Measurements from ENCODE around the gene RIC8A. TPM values are rescaled to one million over a fixed set of nuclear protein-coding genes. Genes with fewer than 3 reads are reported as not detected.
A peak's percentile ranks its signal among the peaks of the same experiment; 100 is the strongest.

Gene RIC8A
- total RNA-seq, 4 donors from 2014 or later = 60.6 to 104 (median 77.6) TPM

DNA sequence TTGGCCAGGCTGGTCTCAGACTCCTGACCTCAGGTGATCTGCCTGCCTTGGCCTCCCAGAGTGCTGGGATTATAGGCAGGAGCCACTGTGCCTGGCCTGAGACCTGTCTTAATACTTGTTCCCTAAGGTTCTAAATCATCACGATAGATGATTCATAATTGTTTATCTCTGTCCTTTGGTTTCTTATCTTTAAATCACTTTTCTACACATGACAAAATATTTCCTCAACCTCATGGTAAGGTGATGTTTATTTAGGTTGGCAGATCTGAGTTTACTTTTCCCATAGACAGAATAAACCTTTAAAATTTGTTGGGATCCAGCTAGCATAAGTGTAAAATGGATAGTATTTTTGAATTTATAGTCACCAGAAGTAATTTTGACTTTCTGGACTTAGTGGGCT lies 32.8 kb downstream of the RIC8A start:
- DNase-seq (ENCODE audit: low spot score) (no peak), ATAC-seq (ENCODE audit: low FRiP score) (no peak)
- TF ChIP-seq, protein P1, sequence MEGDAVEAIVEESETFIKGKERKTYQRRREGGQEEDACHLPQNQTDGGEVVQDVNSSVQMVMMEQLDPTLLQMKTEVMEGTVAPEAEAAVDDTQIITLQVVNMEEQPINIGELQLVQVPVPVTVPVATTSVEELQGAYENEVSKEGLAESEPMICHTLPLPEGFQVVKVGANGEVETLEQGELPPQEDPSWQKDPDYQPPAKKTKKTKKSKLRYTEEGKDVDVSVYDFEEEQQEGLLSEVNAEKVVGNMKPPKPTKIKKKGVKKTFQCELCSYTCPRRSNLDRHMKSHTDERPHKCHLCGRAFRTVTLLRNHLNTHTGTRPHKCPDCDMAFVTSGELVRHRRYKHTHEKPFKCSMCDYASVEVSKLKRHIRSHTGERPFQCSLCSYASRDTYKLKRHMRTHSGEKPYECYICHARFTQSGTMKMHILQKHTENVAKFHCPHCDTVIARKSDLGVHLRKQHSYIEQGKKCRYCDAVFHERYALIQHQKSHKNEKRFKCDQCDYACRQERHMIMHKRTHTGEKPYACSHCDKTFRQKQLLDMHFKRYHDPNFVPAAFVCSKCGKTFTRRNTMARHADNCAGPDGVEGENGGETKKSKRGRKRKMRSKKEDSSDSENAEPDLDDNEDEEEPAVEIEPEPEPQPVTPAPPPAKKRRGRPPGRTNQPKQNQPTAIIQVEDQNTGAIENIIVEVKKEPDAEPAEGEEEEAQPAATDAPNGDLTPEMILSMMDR (IDR thresholded peaks at IDR 0.05) = no peak

DNA sequence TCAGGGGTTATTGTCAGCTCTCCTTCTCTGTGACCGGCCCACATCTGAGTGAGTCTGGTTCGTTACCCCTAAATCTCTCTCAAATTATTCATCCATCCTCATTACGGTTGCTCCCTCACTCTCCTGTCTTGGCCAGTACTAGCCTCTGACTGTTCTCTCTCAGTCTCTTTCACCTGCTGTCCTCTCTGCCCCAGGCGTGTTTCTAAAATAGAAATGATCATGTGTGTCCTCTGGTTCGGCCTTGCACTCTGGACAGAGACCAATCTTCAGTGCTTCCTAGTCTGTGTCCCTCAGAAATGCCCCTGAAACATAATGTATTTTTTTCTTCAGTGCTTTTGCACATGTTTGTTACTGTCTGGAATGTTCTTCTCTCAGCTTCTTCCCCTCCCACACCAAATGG lies 34.1 kb downstream of the RIC8A start:
- TF ChIP-seq, protein P1 (IDR thresholded peaks at IDR 0.05) = no peak
- ATAC-seq (ENCODE audit: low FRiP score) (no peak), DNase-seq (ENCODE audit: low spot score) (no peak)

DNA sequence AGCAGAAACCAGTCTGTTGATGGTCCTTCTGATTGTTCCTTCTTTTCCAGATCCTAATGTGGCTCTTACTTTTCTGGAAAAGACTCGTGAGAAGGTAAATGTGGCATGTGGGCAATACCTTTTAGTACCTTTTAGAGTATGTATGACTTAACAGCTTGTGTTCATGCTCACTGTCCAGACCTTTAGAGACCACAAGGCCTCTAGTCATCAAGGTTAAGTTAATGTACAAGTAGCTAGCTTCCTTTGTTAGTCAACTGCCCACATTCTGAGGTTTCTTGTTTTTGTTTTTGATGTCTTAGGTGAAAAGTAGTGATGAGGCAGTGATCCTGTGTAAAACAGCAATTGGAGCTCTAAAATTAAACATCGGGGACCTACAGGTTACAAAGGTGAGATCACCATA lies 36.9 kb downstream of the RIC8A start:
- TF ChIP-seq, protein P1 (IDR thresholded peaks at IDR 0.05) = no peak
- ATAC-seq (ENCODE audit: low FRiP score) (no peak), DNase-seq (ENCODE audit: low spot score) (no peak)

DNA sequence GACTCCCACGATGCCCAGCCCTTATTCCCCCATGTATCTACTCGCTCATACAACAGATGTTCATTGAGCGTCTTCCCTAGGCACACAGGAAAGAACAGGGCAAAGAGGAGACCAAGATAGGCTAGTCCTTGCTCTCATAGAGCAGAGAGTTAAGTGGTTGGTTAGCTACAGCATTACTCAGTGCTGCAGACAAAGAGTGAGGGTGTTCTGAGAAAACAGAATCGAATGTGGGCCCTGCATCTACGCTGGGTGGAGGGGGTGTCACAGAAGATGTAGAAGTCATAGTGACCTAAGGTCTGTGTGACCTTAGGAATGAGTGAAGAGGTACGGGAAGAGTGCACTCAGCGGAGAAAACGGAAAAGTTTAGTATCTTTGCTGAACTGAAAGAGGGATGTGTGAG lies 41.6 kb downstream of the RIC8A start:
- TF ChIP-seq, protein P1 (IDR thresholded peaks at IDR 0.05) = no peak
- DNase-seq (ENCODE audit: low spot score) (no peak), ATAC-seq (ENCODE audit: low FRiP score) (no peak)

- DNase-seq (ENCODE audit: low spot score) (no peak), ATAC-seq (ENCODE audit: low FRiP score) (no peak)
Measured at GRCh38 chr11:250274-250673, 42.8 kb downstream of the RIC8A start.

GRCh38 chr11:250740-251299 lies 43.3 kb downstream of the RIC8A start:
- TF ChIP-seq, protein P1 (IDR thresholded peaks at IDR 0.05) = no peak
- ATAC-seq (ENCODE audit: low FRiP score) = no peak
- DNase-seq (ENCODE audit: low spot score) = peak; percentile 35

More at GRCh38 chr11:250274-250673, 42.8 kb downstream of the RIC8A start:
- TF ChIP-seq, protein P1 (IDR thresholded peaks at IDR 0.05) = no peak

DNA sequence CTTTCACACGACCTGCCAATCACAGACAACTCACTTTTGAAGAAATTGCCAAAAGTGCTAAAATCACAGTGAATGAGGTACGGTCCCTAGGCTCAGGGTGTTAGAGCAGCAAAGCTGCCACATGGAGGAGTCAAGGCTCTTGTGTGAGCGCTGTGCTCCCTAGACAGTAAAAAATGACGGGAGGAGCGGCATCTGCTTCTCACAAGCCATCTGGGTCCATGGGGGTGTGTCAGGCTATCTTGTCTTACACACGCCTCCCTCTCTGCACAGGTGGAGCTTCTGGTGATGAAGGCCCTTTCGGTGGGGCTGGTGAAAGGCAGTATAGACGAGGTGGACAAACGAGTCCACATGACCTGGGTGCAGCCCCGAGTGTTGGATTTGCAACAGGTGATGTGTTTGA lies 44.0 kb downstream of the RIC8A start:
- DNase-seq (ENCODE audit: low spot score) = no peak
- TF ChIP-seq, protein P1 (IDR thresholded peaks at IDR 0.05) = no peak
- ATAC-seq (ENCODE audit: low FRiP score) = no peak
